Subcutaneous adipose tissue (tissue), 4 donors: ENCODE results near the gene LFNG. TPM values are rescaled to one million over a fixed set of nuclear protein-coding genes. Genes with fewer than 3 reads are reported as not detected.

Experiments
- CTCF ChIP-seq: fragments of 450-650 bp; IDR thresholded peaks from one replicate; pipeline ENCODE4 v1.5.1; 2016; ENCODE audit warnings: low read depth, mild to moderate bottlenecking, control low read depth, antibody characterized with exemption, moderate library complexity
- total RNA-seq, 4 donors: library from RNA; depleted of rRNA; stranded (reverse); fragments of >200 nt; gene quantifications; one replicate each; pipeline ENCODE4 v1.1.0, GENCODE V29; 2016

LFNG gene
- total RNA-seq, 4 donors from 2014 or later, result 6.8 to 21.1 (median 14.5) TPM

GRCh38 chr7:2509298-2509906 is 10.2 kb upstream of the LFNG start:
- no peak for TF ChIP-seq CTCF

DNA sequence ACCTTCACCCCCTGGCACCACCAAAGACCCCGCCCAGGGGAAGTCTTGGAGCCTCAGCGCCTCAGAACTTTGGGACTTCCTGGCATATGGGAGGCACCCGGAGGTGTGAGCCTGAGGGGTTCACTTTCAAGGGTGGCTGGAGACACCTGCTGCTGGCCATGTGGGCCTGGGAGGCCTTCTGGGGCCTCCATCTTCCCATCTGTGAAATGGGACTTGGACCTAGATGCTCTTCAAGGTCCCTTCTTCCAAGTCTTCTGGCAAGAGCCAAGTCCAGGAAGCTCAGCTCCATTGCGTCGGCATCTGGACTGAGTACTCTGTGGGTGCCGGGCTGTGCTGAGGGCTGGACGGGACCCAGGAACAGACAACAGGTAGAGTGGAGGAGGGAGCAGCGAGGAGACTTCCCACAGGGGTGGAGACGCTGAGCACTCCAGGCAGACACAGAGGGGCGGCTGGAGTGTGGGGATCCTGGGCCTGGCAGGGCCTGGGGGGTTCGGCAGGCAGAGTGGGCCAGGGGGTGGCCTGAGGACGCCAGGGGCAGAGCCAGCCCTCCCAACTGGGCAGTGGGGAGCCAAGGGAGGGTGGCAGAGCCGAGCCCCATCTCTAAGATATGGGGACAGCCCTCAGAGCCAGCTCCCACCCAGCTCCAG is 9.3 kb upstream of the LFNG start:
- no peak for TF ChIP-seq CTCF

- no peak for TF ChIP-seq CTCF
Measured at GRCh38 chr7:2510909-2511768, 8.4 kb upstream of the LFNG start.

- TF ChIP-seq CTCF, result no peak
Measured at GRCh38 chr7:2511769-2512168, 7.8 kb upstream of the LFNG start.

- no peak for TF ChIP-seq CTCF
Measured at GRCh38 chr7:2512179-2512661, 7.4 kb upstream of the LFNG start.

GRCh38 chr7:2512713-2513112 is 6.9 kb upstream of the LFNG start:
- no peak for TF ChIP-seq CTCF

- no peak for TF ChIP-seq CTCF
Measured at GRCh38 chr7:2513702-2514101, 5.9 kb upstream of the LFNG start.
